Esophagus squamous epithelium (tissue), 5 donors: ENCODE results near the gene STIL. TPM values are rescaled to one million over a fixed set of nuclear protein-coding genes. Genes with fewer than 3 reads are reported as not detected.

Source experiments
- DNase-seq: peaks from one replicate; lab custom pipeline; 2025; lab: John Stamatoyannopoulos, UW
- H3K27ac ChIP-seq, 4 donors: fragments of 200-600 bp; sonication (generic); one replicate each; pipeline ENCODE4 v1.5.1; 2016 to 2019; ENCODE audit warnings: mild to moderate bottlenecking in 1 of 4
- H3K27me3 ChIP-seq, 4 donors: fragments of 200-600 bp; sonication (generic); 1 replicate in 3 of 4; 2 replicates in 1 of 4; pipeline versions ENCODE4 v1.5.1 to v1.6.0; 2017 to 2021; ENCODE audit warnings: antibody characterized with exemption in 1 of 4
- H3K36me3 ChIP-seq, 3 donors: fragments of 200-600 bp; sonication (generic); one replicate each; pipeline ENCODE4 v1.5.1; 2016 to 2019
- H3K4me1 ChIP-seq, 3 donors: fragments of 200-600 bp; sonication (generic); one replicate each; pipeline ENCODE4 v1.5.1; 2017 to 2019
- H3K4me3 ChIP-seq, 4 donors: fragments of 200-600 bp; sonication (generic); 1 replicate in 3 of 4; 2 replicates in 1 of 4; pipeline ENCODE4 v1.5.1; 2016 to 2019; ENCODE audit warnings: mild to moderate bottlenecking in 2 of 4, moderate library complexity in 1 of 4
- H3K9me3 ChIP-seq, 3 donors: fragments of 200-600 bp; sonication (generic); one replicate each; pipeline ENCODE4 v1.5.1; 2016 to 2019
- POLR2A ChIP-seq, 4 donors: fragments of 450-650 bp; IDR thresholded peaks; one replicate each; pipeline ENCODE4 v1.6.1; 2017; ENCODE audit warnings: antibody characterized with exemption in 4 of 4, mild to moderate bottlenecking in 4 of 4, moderate library complexity in 3 of 4
- WGBS, 2 donors: methylation state at CpG; one replicate each; pipeline ENCODE4 v1.1.5; 2018; 5-methylcytosine and 5-hydroxymethylcytosine counted together
- intact Hi-C: fragments of 100-400 bp; cut with DNase I; formaldehyde crosslinking; loops from one replicate; pipeline ENCODE4 v1.15.0; 2022
- total RNA-seq, 4 donors: library from RNA; depleted of rRNA; stranded (reverse); fragments of >200 nt; gene quantifications; one replicate each; pipeline ENCODE4 v1.1.0, GENCODE V29; 2016
- TF ChIP-seq, protein P1 (sequence below), 6 experiments: fragments of 450-650 bp in 4 of 6; fragments of 200-600 bp in 2 of 6; sonication (generic) in 2 of 6; IDR thresholded peaks; one replicate each; pipeline ENCODE4 v1.5.1; 2016 to 2019; ENCODE audit warnings: antibody characterized with exemption in 6 of 6, mild to moderate bottlenecking in 4 of 6, moderate library complexity in 4 of 6
- donor health status: DM: yes; HTN: yes; CAD: no.

Gene STIL
- total RNA-seq, 4 donors from 2014 or later: 4.2 to 15.1 (median 6.8) TPM

DNA sequence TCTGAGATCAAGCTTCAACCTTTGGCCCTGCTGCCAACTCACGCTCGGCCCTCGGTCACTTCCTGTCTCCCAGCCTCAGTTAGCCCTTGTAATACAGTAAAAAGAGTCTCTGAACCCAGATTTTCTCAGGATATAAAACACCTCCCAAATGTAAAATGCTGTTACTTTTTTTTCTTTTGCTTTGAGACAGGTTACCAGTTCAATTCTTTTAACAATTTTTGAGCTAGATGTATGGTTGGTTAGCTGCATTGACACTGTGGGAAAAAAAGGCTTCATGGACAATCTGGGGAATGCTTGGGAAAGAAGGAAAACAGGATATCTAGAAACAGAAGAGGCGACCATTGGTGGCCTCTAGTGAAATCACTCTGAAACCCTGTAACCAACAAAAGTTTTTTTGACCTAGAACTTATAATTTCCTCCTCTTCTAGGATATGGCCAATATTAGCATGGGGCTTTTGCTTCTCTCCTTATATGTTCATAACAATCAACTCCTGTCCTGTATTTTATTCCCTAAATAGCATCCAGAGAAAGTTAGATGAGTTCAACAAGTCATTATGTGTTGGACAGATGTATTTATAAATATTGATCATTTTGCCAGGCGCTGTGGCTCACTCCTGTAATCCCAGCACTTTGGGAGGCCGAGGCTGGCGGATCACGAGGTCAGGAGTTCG lies 21.0 kb upstream of the STIL start:
- intact Hi-C loops: no loop called here
- Histone ChIP-seq H3K27ac (peak overlapping the region; percentile 96 to 99 (median 99)), H3K36me3 (no peaks in the 10 kb centered on the region), H3K27me3 (no peaks in the 10 kb centered on the region), H3K4me3 (peak overlapping the region; percentile 91 to 99 (median 96)), H3K9me3 (no peaks in the 10 kb centered on the region), H3K4me1 (peaks cover 6 to 59% (median 31%) of the 10 kb centered on the region in 3 donors)
- no peak for TF ChIP-seq POLR2A (IDR thresholded peaks at IDR 0.05)
- TF ChIP-seq, protein P1, sequence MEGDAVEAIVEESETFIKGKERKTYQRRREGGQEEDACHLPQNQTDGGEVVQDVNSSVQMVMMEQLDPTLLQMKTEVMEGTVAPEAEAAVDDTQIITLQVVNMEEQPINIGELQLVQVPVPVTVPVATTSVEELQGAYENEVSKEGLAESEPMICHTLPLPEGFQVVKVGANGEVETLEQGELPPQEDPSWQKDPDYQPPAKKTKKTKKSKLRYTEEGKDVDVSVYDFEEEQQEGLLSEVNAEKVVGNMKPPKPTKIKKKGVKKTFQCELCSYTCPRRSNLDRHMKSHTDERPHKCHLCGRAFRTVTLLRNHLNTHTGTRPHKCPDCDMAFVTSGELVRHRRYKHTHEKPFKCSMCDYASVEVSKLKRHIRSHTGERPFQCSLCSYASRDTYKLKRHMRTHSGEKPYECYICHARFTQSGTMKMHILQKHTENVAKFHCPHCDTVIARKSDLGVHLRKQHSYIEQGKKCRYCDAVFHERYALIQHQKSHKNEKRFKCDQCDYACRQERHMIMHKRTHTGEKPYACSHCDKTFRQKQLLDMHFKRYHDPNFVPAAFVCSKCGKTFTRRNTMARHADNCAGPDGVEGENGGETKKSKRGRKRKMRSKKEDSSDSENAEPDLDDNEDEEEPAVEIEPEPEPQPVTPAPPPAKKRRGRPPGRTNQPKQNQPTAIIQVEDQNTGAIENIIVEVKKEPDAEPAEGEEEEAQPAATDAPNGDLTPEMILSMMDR (IDR thresholded peaks at IDR 0.05): no peak
- 34 to 46% methylated on average over 7 to 9 of the region's 9 CpGs for WGBS, 2 donors
- DNase-seq: no peak

DNA sequence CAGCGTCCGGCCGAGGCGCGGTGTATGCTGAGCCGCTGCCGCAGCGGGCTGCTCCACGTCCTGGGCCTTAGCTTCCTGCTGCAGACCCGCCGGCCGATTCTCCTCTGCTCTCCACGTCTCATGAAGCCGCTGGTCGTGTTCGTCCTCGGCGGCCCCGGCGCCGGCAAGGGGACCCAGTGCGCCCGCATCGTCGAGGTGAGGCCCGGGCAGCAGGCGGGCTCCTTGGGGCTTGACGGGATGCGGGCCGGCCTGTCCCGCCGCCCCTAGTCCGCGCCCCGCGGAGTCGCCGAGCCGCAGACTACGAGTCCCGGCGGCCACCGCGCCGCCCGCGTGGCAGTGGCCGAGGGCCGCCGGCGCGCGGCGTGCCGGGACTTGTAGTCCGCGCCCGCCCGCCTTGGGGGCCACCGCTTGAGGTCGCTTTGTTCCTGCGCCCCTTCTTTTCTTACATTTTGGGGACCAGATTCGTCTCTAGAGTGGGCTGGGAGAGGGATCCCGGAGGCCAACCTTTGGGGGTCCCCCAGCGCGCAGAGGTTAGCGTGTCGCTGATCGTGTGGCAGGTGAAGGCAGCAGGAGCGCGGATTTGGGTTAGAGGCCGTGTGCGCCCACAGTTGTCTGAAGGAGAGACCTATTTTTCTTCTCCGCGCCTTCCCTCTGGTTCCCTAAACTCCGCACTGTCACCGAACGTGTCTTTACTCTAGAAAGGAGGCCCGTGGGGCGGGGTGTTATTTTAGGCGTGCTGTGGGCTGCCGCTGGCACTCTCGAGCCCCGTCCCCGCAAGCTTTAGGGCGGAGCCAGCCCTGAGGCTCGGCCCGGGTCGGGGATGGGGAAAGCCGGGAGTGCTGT lies 20.2 kb upstream of the STIL start:
- H3K27ac ChIP-seq: peak overlapping the region; percentile 96 to 99 (median 99)
- peak in 2 of 4 donors; percentile 18 to 42 for TF ChIP-seq POLR2A (IDR thresholded peaks at IDR 0.05)
- TF ChIP-seq, protein P1 (IDR thresholded peaks at IDR 0.05): peak in 2 of 6 experiments; percentile 31 to 48
- 0% methylated on average over 13 to 24 of the region's 90 CpGs for WGBS, 2 donors
- DNase-seq: peak; percentile 37
- H3K4me1 ChIP-seq: peaks cover 6 to 61% (median 31%) of the 10 kb centered on the region in 3 donors
- H3K36me3 ChIP-seq: no peaks in the 10 kb centered on the region
- intact Hi-C loops: no loop called here
- peak overlapping the region; percentile 91 to 99 (median 96) for H3K4me3 ChIP-seq
- no peaks in the 10 kb centered on the region for H3K9me3 ChIP-seq
- H3K27me3 ChIP-seq: no peaks in the 10 kb centered on the region

- intact Hi-C loops: no loop called here
- peak in 1 of 4 donors; percentile 12 for TF ChIP-seq POLR2A (IDR thresholded peaks at IDR 0.05)
- TF ChIP-seq, protein P1 (IDR thresholded peaks at IDR 0.05): peak in 1 of 6 experiments; percentile 12
- Histone ChIP-seq H3K4me1 (peaks cover 6 to 59% (median 31%) of the 10 kb centered on the region in 3 donors), H3K9me3 (no peaks in the 10 kb centered on the region), H3K27ac (peak within 1 kb of the TSS; percentile 96 to 99 (median 99)), H3K36me3 (no peaks in the 10 kb centered on the region), H3K4me3 (peak within 1 kb of the TSS; percentile 91 to 99 (median 96)), H3K27me3 (no peaks in the 10 kb centered on the region)
- no peak for DNase-seq
- 0% methylated on average over 3 to 4 of the region's 40 CpGs for WGBS, 2 donors
Measured at GRCh38 chr1:47333578-47333921, 19.6 kb upstream of the STIL start, which contains the start of gene CMPK1. Gene CMPK1 (plus strand): TSS chr1:47333790. CDS start chr1:47333946, 156 bp downstream.

GRCh38 chr1:47332779-47333577 lies 19.0 kb upstream of the STIL start:
- H3K27me3 ChIP-seq: no peaks in the 10 kb centered on the region
- WGBS, 2 donors: 41 to 49% methylated on average over 19 of the region's 19 CpGs
- H3K4me3 ChIP-seq: peak overlapping the region; percentile 91 to 99 (median 96)
- intact Hi-C loops: no loop called here
- peaks cover 6 to 59% (median 28%) of the 10 kb centered on the region in 3 donors for H3K4me1 ChIP-seq
- no peaks in the 10 kb centered on the region for H3K36me3 ChIP-seq
- DNase-seq: no peak
- H3K27ac ChIP-seq: peak overlapping the region; percentile 96 to 99 (median 99)
- no peak for TF ChIP-seq POLR2A (IDR thresholded peaks at IDR 0.05)
- TF ChIP-seq, protein P1 (IDR thresholded peaks at IDR 0.05): no peak
- H3K9me3 ChIP-seq: no peaks in the 10 kb centered on the region
